NCI-H1048 (cell line): ENCODE results near the gene FOSL2.

Source experiments
- DNase-seq: peaks from one replicate; lab custom pipeline; 2025; lab: John Stamatoyannopoulos, UW

The FOSL2 gene

GRCh38 chr2:28451793-28452533 lies 59.3 kb downstream of the FOSL2 start:
- DNase-seq, result no peak

- DNase-seq, result no peak
Observed at GRCh38 chr2:28452534-28453081, 60.0 kb downstream of the FOSL2 start.

- no peak for DNase-seq
Observed at GRCh38 chr2:28453396-28453795, 60.7 kb downstream of the FOSL2 start.

- no peak for DNase-seq
Observed at GRCh38 chr2:28454016-28454930, 61.6 kb downstream of the FOSL2 start.

GRCh38 chr2:28457237-28457636 lies 64.6 kb downstream of the FOSL2 start:
- DNase-seq, result no peak

- DNase-seq, result no peak
Observed at GRCh38 chr2:28461056-28461455, 68.4 kb downstream of the FOSL2 start.

- DNase-seq, result no peak
Observed at GRCh38 chr2:28462122-28462521, 69.5 kb downstream of the FOSL2 start.

- no peak for DNase-seq
Observed at GRCh38 chr2:28463211-28463816, 70.7 kb downstream of the FOSL2 start.

- DNase-seq, result no peak
Observed at GRCh38 chr2:28463893-28464292, 71.2 kb downstream of the FOSL2 start.

- no peak for DNase-seq
Observed at GRCh38 chr2:28465148-28465885, 72.7 kb downstream of the FOSL2 start.
